Panc1 (cell line): ENCODE results near the gene CUX1.

Experiments used
- POLR2AphosphoS5 ChIP-seq: IDR thresholded peaks from 2 replicates; pipeline ENCODE4 v1.6.1; 2012; ENCODE audit warnings: mild to moderate bottlenecking, low read depth, low read length, moderate library complexity
- SIN3A ChIP-seq: IDR thresholded peaks from 2 replicates; pipeline ENCODE4 v1.6.1; 2012; ENCODE audit warnings: low read depth, mild to moderate bottlenecking, low read length, moderate library complexity, borderline replicate concordance; ENCODE audit not compliant: insufficient read depth
- TCF7L2 ChIP-seq: IDR thresholded peaks from 2 replicates; pipeline ENCODE4 v1.6.1; 2011; ENCODE audit warnings: mild to moderate bottlenecking, low read depth, low read length, inconsistent platforms
- TF ChIP-seq, protein P1 (sequence below): fragments of 450-650 bp; IDR thresholded peaks from 2 replicates; pipeline ENCODE4 v1.5.1; 2017; ENCODE audit warnings: mild to moderate bottlenecking
- TF ChIP-seq, protein P2 (sequence below), 2 experiments: IDR thresholded peaks; 2 replicates each; pipeline ENCODE4 v1.6.1; 2011 to 2012; ENCODE audit warnings: low read depth in 2 of 2, control low read depth in 1 of 2, low read length in 1 of 2, mild to moderate bottlenecking in 1 of 2, moderate library complexity in 1 of 2; ENCODE audit not compliant: insufficient read depth in 1 of 2

DNA sequence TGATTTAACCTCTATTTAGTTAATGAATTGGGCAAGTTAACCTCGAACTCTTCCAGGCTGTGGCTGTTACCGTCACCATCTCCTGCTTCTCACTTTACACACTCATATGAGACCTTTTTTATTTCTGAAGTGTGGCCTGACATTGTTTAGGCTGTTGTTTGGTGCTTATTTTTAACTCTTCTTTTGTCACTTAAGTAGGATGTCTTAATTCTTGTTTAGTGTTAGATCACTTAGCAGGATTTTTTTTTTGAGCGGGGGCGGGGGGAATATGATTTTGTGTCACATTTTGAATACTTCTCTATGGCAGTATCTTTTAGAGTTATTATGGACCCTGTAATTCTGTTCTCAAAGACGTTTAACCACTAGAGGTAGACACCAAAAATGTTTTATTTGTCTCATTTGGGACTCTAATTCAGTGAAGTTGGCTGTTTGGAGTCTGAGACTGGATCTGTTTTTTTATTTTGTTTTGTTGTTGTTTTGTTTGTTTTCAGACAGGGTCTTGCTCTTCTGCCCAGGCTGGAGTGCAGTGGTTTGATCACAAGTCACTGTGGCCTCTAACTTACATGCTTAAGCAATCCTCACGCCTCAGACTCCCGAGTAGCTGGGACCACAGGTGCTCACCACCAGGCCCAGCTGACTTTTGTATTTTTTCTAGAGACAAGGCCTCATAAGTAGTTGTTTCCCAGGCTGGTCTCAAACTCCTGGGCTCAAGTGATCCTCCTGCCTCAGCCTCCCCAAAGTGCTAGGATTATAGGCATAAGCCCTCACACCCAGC lies 73.5 kb downstream of the CUX1 start:
- TF ChIP-seq, protein P1, sequence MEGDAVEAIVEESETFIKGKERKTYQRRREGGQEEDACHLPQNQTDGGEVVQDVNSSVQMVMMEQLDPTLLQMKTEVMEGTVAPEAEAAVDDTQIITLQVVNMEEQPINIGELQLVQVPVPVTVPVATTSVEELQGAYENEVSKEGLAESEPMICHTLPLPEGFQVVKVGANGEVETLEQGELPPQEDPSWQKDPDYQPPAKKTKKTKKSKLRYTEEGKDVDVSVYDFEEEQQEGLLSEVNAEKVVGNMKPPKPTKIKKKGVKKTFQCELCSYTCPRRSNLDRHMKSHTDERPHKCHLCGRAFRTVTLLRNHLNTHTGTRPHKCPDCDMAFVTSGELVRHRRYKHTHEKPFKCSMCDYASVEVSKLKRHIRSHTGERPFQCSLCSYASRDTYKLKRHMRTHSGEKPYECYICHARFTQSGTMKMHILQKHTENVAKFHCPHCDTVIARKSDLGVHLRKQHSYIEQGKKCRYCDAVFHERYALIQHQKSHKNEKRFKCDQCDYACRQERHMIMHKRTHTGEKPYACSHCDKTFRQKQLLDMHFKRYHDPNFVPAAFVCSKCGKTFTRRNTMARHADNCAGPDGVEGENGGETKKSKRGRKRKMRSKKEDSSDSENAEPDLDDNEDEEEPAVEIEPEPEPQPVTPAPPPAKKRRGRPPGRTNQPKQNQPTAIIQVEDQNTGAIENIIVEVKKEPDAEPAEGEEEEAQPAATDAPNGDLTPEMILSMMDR: no peak
- TF ChIP-seq POLR2AphosphoS5: no peak
- TF ChIP-seq, protein P2, sequence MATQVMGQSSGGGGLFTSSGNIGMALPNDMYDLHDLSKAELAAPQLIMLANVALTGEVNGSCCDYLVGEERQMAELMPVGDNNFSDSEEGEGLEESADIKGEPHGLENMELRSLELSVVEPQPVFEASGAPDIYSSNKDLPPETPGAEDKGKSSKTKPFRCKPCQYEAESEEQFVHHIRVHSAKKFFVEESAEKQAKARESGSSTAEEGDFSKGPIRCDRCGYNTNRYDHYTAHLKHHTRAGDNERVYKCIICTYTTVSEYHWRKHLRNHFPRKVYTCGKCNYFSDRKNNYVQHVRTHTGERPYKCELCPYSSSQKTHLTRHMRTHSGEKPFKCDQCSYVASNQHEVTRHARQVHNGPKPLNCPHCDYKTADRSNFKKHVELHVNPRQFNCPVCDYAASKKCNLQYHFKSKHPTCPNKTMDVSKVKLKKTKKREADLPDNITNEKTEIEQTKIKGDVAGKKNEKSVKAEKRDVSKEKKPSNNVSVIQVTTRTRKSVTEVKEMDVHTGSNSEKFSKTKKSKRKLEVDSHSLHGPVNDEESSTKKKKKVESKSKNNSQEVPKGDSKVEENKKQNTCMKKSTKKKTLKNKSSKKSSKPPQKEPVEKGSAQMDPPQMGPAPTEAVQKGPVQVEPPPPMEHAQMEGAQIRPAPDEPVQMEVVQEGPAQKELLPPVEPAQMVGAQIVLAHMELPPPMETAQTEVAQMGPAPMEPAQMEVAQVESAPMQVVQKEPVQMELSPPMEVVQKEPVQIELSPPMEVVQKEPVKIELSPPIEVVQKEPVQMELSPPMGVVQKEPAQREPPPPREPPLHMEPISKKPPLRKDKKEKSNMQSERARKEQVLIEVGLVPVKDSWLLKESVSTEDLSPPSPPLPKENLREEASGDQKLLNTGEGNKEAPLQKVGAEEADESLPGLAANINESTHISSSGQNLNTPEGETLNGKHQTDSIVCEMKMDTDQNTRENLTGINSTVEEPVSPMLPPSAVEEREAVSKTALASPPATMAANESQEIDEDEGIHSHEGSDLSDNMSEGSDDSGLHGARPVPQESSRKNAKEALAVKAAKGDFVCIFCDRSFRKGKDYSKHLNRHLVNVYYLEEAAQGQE (IDR thresholded peaks at IDR 0.05; ENCODE audit: insufficient read depth in 1 of 2, low read depth in 2 of 2, low read length in 1 of 2): no peak
- no peak for TF ChIP-seq TCF7L2
- TF ChIP-seq SIN3A: no peak
